AG10803 (cell line): ENCODE results near the gene C16orf89.

Experiments
- DNase-seq: peaks from one replicate; pipeline ENCODE4 v3.0.0; 2010; ENCODE audit warnings: low read depth
- H3K4me3 ChIP-seq: 2 replicates; pipeline ENCODE4 v1.5.1; 2011; ENCODE audit warnings: mild to moderate bottlenecking, low read length, control low read depth
- TF ChIP-seq, protein P1 (sequence below): conservative IDR thresholded peaks from 2 replicates; pipeline ENCODE4 v1.5.1; 2011; ENCODE audit warnings: mild to moderate bottlenecking, low read length, control low read depth, inconsistent platforms

C16orf89 gene

GRCh38 chr16:5069048-5069447, 3.3 kb upstream of the C16orf89 start:
- TF ChIP-seq, protein P1, sequence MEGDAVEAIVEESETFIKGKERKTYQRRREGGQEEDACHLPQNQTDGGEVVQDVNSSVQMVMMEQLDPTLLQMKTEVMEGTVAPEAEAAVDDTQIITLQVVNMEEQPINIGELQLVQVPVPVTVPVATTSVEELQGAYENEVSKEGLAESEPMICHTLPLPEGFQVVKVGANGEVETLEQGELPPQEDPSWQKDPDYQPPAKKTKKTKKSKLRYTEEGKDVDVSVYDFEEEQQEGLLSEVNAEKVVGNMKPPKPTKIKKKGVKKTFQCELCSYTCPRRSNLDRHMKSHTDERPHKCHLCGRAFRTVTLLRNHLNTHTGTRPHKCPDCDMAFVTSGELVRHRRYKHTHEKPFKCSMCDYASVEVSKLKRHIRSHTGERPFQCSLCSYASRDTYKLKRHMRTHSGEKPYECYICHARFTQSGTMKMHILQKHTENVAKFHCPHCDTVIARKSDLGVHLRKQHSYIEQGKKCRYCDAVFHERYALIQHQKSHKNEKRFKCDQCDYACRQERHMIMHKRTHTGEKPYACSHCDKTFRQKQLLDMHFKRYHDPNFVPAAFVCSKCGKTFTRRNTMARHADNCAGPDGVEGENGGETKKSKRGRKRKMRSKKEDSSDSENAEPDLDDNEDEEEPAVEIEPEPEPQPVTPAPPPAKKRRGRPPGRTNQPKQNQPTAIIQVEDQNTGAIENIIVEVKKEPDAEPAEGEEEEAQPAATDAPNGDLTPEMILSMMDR: no peak
- no peak overlapping the region for H3K4me3 ChIP-seq
- no peak for DNase-seq

- DNase-seq: no peak
- H3K4me3 ChIP-seq: no peak overlapping the region
- TF ChIP-seq, protein P1: no peak
These were observed 755 bp upstream of the C16orf89 start for GRCh38 chr16:5066511-5066910.

- TF ChIP-seq, protein P1: no peak
- H3K4me3 ChIP-seq: no peak overlapping the region
- DNase-seq: no peak
These were observed 430 bp downstream of the C16orf89 start for GRCh38 chr16:5065326-5065725.

GRCh38 chr16:5064915-5065314, 841 bp downstream of the C16orf89 start:
- DNase-seq: no peak
- H3K4me3 ChIP-seq: no peak overlapping the region
- TF ChIP-seq, protein P1: no peak

DNA sequence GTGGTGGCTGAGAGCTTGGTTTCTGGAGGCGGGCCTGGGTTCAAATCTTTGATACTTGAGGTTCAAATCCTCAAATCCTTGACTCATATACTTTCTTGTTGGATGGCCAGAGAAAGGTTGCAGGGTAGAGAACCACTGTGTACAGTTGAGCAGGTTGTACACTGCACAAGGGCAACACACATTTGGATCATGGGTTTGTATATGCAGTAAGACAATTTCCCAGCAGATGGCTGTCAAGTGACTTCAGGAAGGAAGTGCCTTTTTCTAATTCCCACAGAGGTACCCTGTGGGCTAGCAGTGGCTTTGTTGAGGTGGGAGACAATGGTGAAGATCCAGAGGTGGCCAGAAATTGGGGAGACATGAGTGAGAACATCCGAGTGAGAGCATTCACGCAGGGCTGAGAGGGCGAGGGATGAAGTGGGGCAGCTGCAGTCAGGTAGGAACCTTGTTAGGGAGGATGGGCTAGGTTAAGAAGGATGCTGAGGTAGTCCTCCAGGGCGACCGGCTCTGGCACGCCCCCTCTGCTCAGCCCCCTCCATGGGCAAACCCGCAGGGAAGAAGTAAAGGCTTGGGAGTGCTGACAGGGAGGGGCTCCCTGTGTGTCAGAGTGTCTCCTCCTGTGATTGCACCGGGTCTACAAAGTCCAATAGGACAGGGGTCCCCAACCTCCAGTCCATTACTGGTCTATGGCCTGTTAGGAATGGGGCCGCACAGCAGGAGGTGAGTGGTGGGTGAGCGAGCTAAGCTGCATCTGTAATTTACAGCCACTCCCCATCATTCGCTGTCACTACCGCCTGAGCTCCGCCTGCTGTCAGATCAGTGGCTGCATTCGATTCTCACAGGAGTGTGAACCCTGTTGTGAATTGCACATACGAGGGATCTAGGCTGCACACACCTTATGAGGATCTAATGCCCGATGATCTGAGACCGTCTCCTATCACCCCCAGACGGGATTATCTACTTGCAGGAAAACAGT, 2.7 kb downstream of the C16orf89 start:
- no peak overlapping the region for H3K4me3 ChIP-seq
- no peak for DNase-seq
- TF ChIP-seq, protein P1: no peak

DNA sequence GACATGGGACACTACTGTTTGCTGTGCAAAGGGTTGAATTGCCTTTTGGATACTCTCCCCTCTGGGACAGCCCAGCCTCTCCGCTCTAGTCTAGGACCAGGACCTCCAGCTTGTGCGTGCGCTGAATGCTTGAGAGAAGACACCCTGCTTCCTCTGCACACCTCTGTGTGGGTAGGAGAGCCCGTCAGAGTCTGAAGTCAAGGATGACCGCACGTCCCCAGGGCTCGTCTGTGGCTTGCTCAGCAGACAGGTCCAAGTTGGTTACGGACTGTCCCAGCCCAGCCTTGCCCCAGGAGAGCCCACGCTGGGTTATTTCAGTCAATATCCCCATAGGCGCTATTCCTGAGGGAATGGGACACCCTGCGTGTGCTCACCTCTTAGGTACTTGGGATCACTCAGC, 3.7 kb downstream of the C16orf89 start:
- no peak overlapping the region for H3K4me3 ChIP-seq
- no peak for DNase-seq
- TF ChIP-seq, protein P1: no peak

DNA sequence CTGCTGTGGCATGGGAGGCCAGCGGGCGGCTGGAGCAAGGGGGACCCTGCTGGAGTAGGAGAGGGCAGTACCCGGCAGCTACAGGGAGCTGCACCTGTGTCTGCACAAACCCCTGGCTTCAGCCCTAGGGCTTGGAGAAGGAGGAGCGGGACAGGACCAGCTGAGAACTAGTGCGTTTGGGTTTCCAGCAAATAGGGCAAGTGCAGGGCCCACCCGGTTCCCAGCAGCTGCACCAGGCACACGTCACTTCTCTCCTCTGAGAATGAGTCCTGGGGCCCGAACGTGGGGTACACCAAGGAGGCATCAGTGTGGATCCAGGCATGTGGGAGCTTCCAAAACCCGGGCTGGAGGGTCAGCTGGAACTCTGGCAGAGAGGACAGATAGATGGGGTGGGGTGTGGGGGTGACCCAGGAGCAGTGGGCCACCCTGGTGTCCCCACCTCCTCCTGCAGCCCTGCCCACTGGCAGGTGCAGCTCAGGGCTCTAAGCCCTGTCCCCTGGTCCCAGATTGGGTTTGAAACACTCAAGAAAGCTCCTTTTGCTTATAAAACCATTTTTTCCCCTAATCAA, 5.6 kb downstream of the C16orf89 start:
- H3K4me3 ChIP-seq: no peak overlapping the region
- DNase-seq: no peak
- TF ChIP-seq, protein P1: no peak
